H9 (cell line): ENCODE data around the gene MT1F. TPM values are rescaled to one million over a fixed set of nuclear protein-coding genes. Genes with fewer than 3 reads are reported as not detected.

Experiments
- DNase-seq: peaks from one replicate; pipeline ENCODE4 v3.0.0-alpha.2; 2017
- H2AFZ ChIP-seq: one replicate; pipeline ENCODE4 v1.6.1; 2013; ENCODE audit warnings: mild to moderate bottlenecking, low read length, control low read depth, moderate library complexity
- H2AK5ac ChIP-seq: 2 replicates; pipeline ENCODE4 v1.6.1; 2013; ENCODE audit warnings: low read length, control low read depth, mixed read lengths; ENCODE audit not compliant: insufficient read length
- H2BK120ac ChIP-seq: one replicate; pipeline ENCODE4 v1.6.1; 2013; ENCODE audit warnings: low read depth, mild to moderate bottlenecking, low read length, control low read depth, inconsistent platforms; ENCODE audit not compliant: poor library complexity, severe bottlenecking
- H2BK12ac ChIP-seq: 2 replicates; pipeline ENCODE4 v1.6.1; 2013; ENCODE audit warnings: low read length, control low read depth, mixed read lengths, low read depth; ENCODE audit not compliant: insufficient read length
- H2BK15ac ChIP-seq: 2 replicates; pipeline ENCODE4 v1.6.1; 2013; ENCODE audit warnings: low read depth, low read length, control low read depth
- H2BK20ac ChIP-seq: one replicate; pipeline ENCODE4 v1.6.1; 2013; ENCODE audit warnings: low read depth, mild to moderate bottlenecking, low read length, control low read depth, inconsistent platforms; ENCODE audit not compliant: poor library complexity, severe bottlenecking
- H2BK5ac ChIP-seq: 2 replicates; pipeline ENCODE4 v1.6.1; 2013; ENCODE audit warnings: low read length, control low read depth, mixed read lengths; ENCODE audit not compliant: insufficient read length
- H3K14ac ChIP-seq: 2 replicates; pipeline ENCODE4 v1.6.1; 2013; ENCODE audit warnings: low read length, control low read depth; ENCODE audit not compliant: insufficient read depth
- H3K18ac ChIP-seq: 2 replicates; pipeline ENCODE4 v1.6.1; 2013; ENCODE audit warnings: low read depth, mild to moderate bottlenecking, mixed read lengths, low read length, control low read depth; ENCODE audit not compliant: insufficient read length
- H3K23ac ChIP-seq: 2 replicates; pipeline ENCODE4 v1.6.1; 2013; ENCODE audit warnings: low read length, control low read depth, mixed read lengths, low read depth; ENCODE audit not compliant: insufficient read length
- H3K23me2 ChIP-seq: 2 replicates; pipeline ENCODE4 v1.6.1; 2013; ENCODE audit warnings: low read depth, mild to moderate bottlenecking, mixed read lengths, low read length, control low read depth; ENCODE audit not compliant: insufficient read length, poor library complexity, severe bottlenecking
- H3K27ac ChIP-seq: 2 replicates; pipeline ENCODE4 v1.5.1; 2013; ENCODE audit warnings: low read length, control low read depth, mixed read lengths, low read depth; ENCODE audit not compliant: insufficient read length
- H3K27me3 ChIP-seq: 2 replicates; pipeline ENCODE4 v1.6.1; 2013; ENCODE audit warnings: low read length, control low read depth, inconsistent platforms; ENCODE audit not compliant: insufficient read depth
- H3K4ac ChIP-seq: 2 replicates; pipeline ENCODE4 v1.6.1; 2013; ENCODE audit warnings: low read depth, mild to moderate bottlenecking, control low read depth, inconsistent platforms, low read length, moderate library complexity
- H3K4me1 ChIP-seq: 2 replicates; pipeline ENCODE4 v1.6.1; 2013; ENCODE audit warnings: low read length, control low read depth, inconsistent platforms; ENCODE audit not compliant: insufficient read depth
- H3K4me2 ChIP-seq: 2 replicates; pipeline ENCODE4 v1.6.1; 2013; ENCODE audit warnings: low read length, control low read depth, mixed read lengths; ENCODE audit not compliant: insufficient read length, insufficient read depth
- H3K56ac ChIP-seq: 2 replicates; pipeline ENCODE4 v1.6.1; 2013; ENCODE audit warnings: low read depth, mild to moderate bottlenecking, mixed read lengths, low read length, control low read depth; ENCODE audit not compliant: insufficient read length
- H3K79me1 ChIP-seq: 2 replicates; pipeline ENCODE4 v1.6.1; 2013; ENCODE audit warnings: low read depth, mild to moderate bottlenecking, moderate library complexity, low read length, control low read depth, inconsistent platforms; ENCODE audit not compliant: insufficient read depth, poor library complexity, severe bottlenecking
- H3K79me2 ChIP-seq: 2 replicates; pipeline ENCODE4 v1.6.1; 2013; ENCODE audit warnings: low read length, control low read depth, inconsistent platforms; ENCODE audit not compliant: insufficient read depth
- H3K9ac ChIP-seq: 2 replicates; pipeline ENCODE4 v1.6.1; 2013; ENCODE audit warnings: low read length, control low read depth, mixed read lengths; ENCODE audit not compliant: insufficient read length; ENCODE audit errors: extremely low read depth
- H3K9me3 ChIP-seq: one replicate; pipeline ENCODE4 v1.6.1; 2013; ENCODE audit warnings: low read depth, low read length, inconsistent platforms; ENCODE audit not compliant: control insufficient read depth
- H3T11ph ChIP-seq: one replicate; pipeline ENCODE4 v1.6.1; 2013; ENCODE audit warnings: mild to moderate bottlenecking, low read length, control low read depth, inconsistent platforms
- H4K20me1 ChIP-seq: one replicate; pipeline ENCODE4 v1.6.1; 2013; ENCODE audit not compliant: control insufficient read depth, insufficient read length, insufficient read depth
- H4K5ac ChIP-seq: 2 replicates; pipeline ENCODE4 v1.6.1; 2013; ENCODE audit warnings: low read depth, mild to moderate bottlenecking, mixed read lengths, low read length, control low read depth; ENCODE audit not compliant: insufficient read length
- H4K8ac ChIP-seq: replicated peaks from 2 replicates; pipeline ENCODE4 v1.6.1; 2013; ENCODE audit warnings: low read length, control low read depth, mixed read lengths, low read depth; ENCODE audit not compliant: insufficient read length
- H4K91ac ChIP-seq: 2 replicates; pipeline ENCODE4 v1.6.1; 2013; ENCODE audit warnings: low read depth, mild to moderate bottlenecking, moderate library complexity, mixed read lengths, low read length, control low read depth; ENCODE audit not compliant: insufficient read length
- H3K27ac Mint-ChIP-seq, 3 experiments: 2 replicates in 2 of 3; 3 replicates in 1 of 3; pipeline ENCODE4 v1.8.0; 2020 to 2021; ENCODE audit warnings: mixed read lengths in 3 of 3, mild to moderate bottlenecking in 1 of 3, moderate library complexity in 1 of 3
- H3K27me3 Mint-ChIP-seq: 2 replicates; pipeline ENCODE4 v1.8.0; 2021; ENCODE audit warnings: low read depth, mild to moderate bottlenecking, moderate library complexity, mixed read lengths
- H3K36me3 Mint-ChIP-seq, 3 experiments: 2 replicates in 2 of 3; 3 replicates in 1 of 3; pipeline ENCODE4 v1.8.0; 2020 to 2021; ENCODE audit warnings: low read depth in 3 of 3, mixed read lengths in 3 of 3; ENCODE audit not compliant: insufficient read depth in 1 of 3
- H3K4me1 Mint-ChIP-seq, 2 experiments: 2 replicates each; pipeline ENCODE4 v1.8.0; 2020; ENCODE audit warnings: mixed read lengths in 2 of 2
- H3K4me3 Mint-ChIP-seq, 2 experiments: 2 replicates in 1 of 2; 3 replicates in 1 of 2; pipeline ENCODE4 v1.8.0; 2020 to 2021; ENCODE audit warnings: mild to moderate bottlenecking in 2 of 2, mixed read lengths in 2 of 2, moderate library complexity in 1 of 2
- H3K9me3 Mint-ChIP-seq, 2 experiments: 2 replicates in 1 of 2; 3 replicates in 1 of 2; pipeline ENCODE4 v1.8.0; 2020; ENCODE audit warnings: mild to moderate bottlenecking in 2 of 2, mixed read lengths in 2 of 2, moderate library complexity in 1 of 2
- CTCF ChIP-seq: fragments of 200-600 bp; sonication (generic); conservative IDR thresholded peaks from 3 replicates; pipeline ENCODE4 v1.8.0; 2021; ENCODE audit warnings: antibody characterized with exemption, mild to moderate bottlenecking
- WGBS: extraction: QIAGEN DNeasy Blood & Tissue Kit; methylation state at CpG from one replicate; pipeline ENCODE4 v1.1.7; 2013; ENCODE audit warnings: missing lambda C conversion rate, low lambda C conversion rate, mixed read lengths; ENCODE audit not compliant: insufficient read length; ENCODE audit errors: extremely low coverage; 5-methylcytosine and 5-hydroxymethylcytosine counted together
- total RNA-seq: library from RNA; stranded (reverse); gene quantifications from 2 replicates; pipeline ENCODE4 v1.2.1, GENCODE V29; 2021

The MT1F gene
- total RNA-seq, 1 experiment from 2014 or later: 26.1 TPM

DNA sequence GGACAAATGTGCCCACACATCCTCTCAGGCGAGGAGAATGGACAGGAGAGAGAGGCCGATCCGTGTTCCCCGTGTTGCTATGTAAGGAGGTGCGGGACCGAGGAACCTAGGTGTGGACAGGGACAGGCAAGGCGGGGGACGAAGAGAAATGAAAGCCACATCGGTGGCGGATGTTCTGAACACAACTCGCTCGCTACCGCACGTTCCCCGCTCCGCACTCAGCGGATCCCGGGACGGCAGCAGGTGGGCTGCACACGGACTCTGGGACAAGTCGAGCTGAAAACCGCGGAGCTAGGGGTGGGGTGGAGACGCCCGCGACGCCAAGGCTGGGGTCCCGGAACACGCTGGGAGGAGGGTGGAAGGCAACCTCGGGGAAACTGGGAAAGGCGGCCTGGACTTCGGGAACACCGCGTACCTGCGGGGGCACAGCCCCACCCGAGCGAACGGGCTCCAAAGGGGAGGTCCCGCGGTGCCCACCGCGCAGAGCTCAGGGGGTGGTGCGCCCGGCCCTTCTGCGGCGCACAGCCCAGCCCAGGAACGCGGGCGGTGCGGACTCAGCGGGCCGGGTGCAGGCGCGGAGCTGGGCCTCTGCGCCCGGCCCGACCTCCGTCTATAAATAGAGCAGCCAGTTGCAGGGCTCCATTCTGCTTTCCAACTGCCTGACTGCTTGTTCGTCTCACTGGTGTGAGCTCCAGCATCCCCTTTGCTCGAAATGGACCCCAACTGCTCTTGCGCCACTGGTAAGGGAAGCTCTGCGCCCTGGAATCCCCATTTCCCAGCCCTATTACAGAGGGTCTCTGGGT, 32.4 kb upstream of the MT1F start, which contains the start of gene MT1E:
MT1E (plus strand) TSS at position 642 of the 803 bp plus-strand sequence; CDS start at position 713, 71 bp downstream.
- peaks cover 4 to 8% (median 5%) of the 10 kb centered on the region in 3 experiments; a peak in 6 of 7 replicates for H3K36me3 Mint-ChIP-seq
- no peak within 1 kb of the TSS for H3K18ac ChIP-seq
- peaks cover 92% of the 10 kb centered on the region for H3K27me3 Mint-ChIP-seq
- WGBS: no CpG with 5 or more reads among the region's 62 CpGs
- no peak within 1 kb of the TSS for H4K91ac ChIP-seq
- no peak within 1 kb of the TSS for H4K8ac ChIP-seq
- peaks cover 3 to 14% of the 10 kb centered on the region in 2 experiments; a peak in 3 of 5 replicates for H3K9me3 Mint-ChIP-seq
- H3K4ac ChIP-seq: no peak within 1 kb of the TSS
- H4K20me1 ChIP-seq: no peaks in the 10 kb centered on the region
- peak within 1 kb of the TSS; percentile 71 for H3K4me2 ChIP-seq
- peaks cover 45 to 51% of the 10 kb centered on the region in 2 experiments for H3K4me1 Mint-ChIP-seq
- peaks cover 6% of the 10 kb centered on the region for H3K9me3 ChIP-seq
- H3K27me3 ChIP-seq: peaks cover 58% of the 10 kb centered on the region
- H2AFZ ChIP-seq: peak within 1 kb of the TSS; percentile 9
- no peaks in the 10 kb centered on the region; the same call in 1 of the 2 replicates for H3K4me1 ChIP-seq
- no peaks in the 10 kb centered on the region for H3K79me2 ChIP-seq
- no peak within 1 kb of the TSS; the same call in 1 of the 2 replicates for H3K14ac ChIP-seq
- no peak within 1 kb of the TSS for H2BK120ac ChIP-seq
- no peak for TF ChIP-seq CTCF
- H3K23me2 ChIP-seq: peaks cover 9% of the 10 kb centered on the region
- H3K56ac ChIP-seq: no peak within 1 kb of the TSS
- H2BK5ac ChIP-seq: no peak within 1 kb of the TSS
- no peak within 1 kb of the TSS for H4K5ac ChIP-seq
- H3K9ac ChIP-seq: no peak within 1 kb of the TSS
- no peak within 1 kb of the TSS for H2BK20ac ChIP-seq
- H3K79me1 ChIP-seq: no peaks in the 10 kb centered on the region
- H2BK12ac ChIP-seq: no peak within 1 kb of the TSS
- H3K27ac ChIP-seq: no peak within 1 kb of the TSS
- no peak within 1 kb of the TSS for H3K23ac ChIP-seq
- no peak within 1 kb of the TSS for H2BK15ac ChIP-seq
- DNase-seq: no peak
- H3K4me3 Mint-ChIP-seq: peak within 1 kb of the TSS; percentile 78 to 88
- no peak within 1 kb of the TSS for H2AK5ac ChIP-seq
- H3K27ac Mint-ChIP-seq: no peak within 1 kb of the TSS; a peak in 1 of 7 replicates
- no peak within 1 kb of the TSS for H3T11ph ChIP-seq
